ENCODE data around the gene LNX1. TPM values are rescaled to one million over a fixed set of nuclear protein-coding genes. Genes with fewer than 3 reads are reported as not detected.

LNX1 gene
- polyA plus RNA-seq, 2 of the 4 experiments (the other 2 are of a cell fraction): 0.04 to 0.14 TPM

GRCh38 chr4:53465281-53465680 is 126.0 kb downstream of the LNX1 start:
- FAIRE-seq: no peak
- POLR2A ChIA-PET: no interaction called here
- DNase-seq (ENCODE audit: low read depth in 1 of 2, low spot score in 1 of 2): no peak
- no peak overlapping the region for H3K4me3 ChIP-seq
- no peak for ATAC-seq
- H3K27ac ChIP-seq: no peak overlapping the region
- WGBS (ENCODE audit: missing lambda C conversion rate): 73% methylated on average over 2 of the region's 2 CpGs
- 0 out of 3 replicates have a peak, but pooled peaks cover 4% of the 10 kb centered on the region for H3K9me3 ChIP-seq
- H3K4me2 ChIP-seq: no peak overlapping the region
- TF ChIP-seq CEBPB (IDR thresholded peaks at IDR 0.05): no peak
- no peak for TF ChIP-seq TFCP2L1 (CRISPR knock-in tag; IDR thresholded peaks at IDR 0.05)
- TF ChIP-seq GATA3 (IDR thresholded peaks at IDR 0.05; ENCODE audit: borderline replicate concordance): no peak
- CTCF ChIA-PET: no interaction called here
- no peaks in the 10 kb centered on the region for H3K4me1 ChIP-seq

- FAIRE-seq (no peak), ATAC-seq (no peak), DNase-seq (ENCODE audit: low read depth in 1 of 2, low spot score in 1 of 2) (no peak)
- 91% methylated on average over 5 of the region's 5 CpGs for WGBS (ENCODE audit: missing lambda C conversion rate)
- Histone ChIP-seq H3K4me2 (no peak overlapping the region), H3K4me1 (peaks cover 16% of the 10 kb centered on the region), H3K9me3 (0 out of 3 replicates have a peak, but pooled peaks cover 4% of the 10 kb centered on the region), H3K4me3 (no peak overlapping the region), H3K27ac (no peak overlapping the region)
- no peak for TF ChIP-seq JUN (IDR thresholded peaks at IDR 0.05)
- no peak for TF ChIP-seq EHF (CRISPR knock-in tag; IDR thresholded peaks at IDR 0.05)
- TF ChIP-seq HMGXB4 (CRISPR knock-in tag; IDR thresholded peaks at IDR 0.05; ENCODE audit: borderline replicate concordance): no peak
- no peak for TF ChIP-seq FOSB (CRISPR knock-in tag; IDR thresholded peaks at IDR 0.05)
- no peak for TF ChIP-seq HOXB13 (CRISPR knock-in tag; IDR thresholded peaks at IDR 0.05; ENCODE audit: low read depth)
- TF ChIP-seq ATOH8 (CRISPR knock-in tag; IDR thresholded peaks at IDR 0.05; ENCODE audit: low read depth): no peak
- no peak for TF ChIP-seq PBX3 (IDR thresholded peaks at IDR 0.05)
- no peak for TF ChIP-seq EHMT2 (IDR thresholded peaks at IDR 0.05; ENCODE audit: low read depth)
- no peak for TF ChIP-seq HDAC2 (IDR thresholded peaks at IDR 0.05)
- TF ChIP-seq MYC (IDR thresholded peaks at IDR 0.05; ENCODE audit: borderline replicate concordance, low read length): no peak
- no peak for TF ChIP-seq MAZ (IDR thresholded peaks at IDR 0.05; ENCODE audit: borderline replicate concordance, low read depth, low read length)
- no peak for TF ChIP-seq HES2 (IDR thresholded peaks at IDR 0.05)
- TF ChIP-seq ZC3H11A (IDR thresholded peaks at IDR 0.05): no peak
- TF ChIP-seq REST (IDR thresholded peaks at IDR 0.05): no peak
- TF ChIP-seq CBX2 (IDR thresholded peaks at IDR 0.05; ENCODE audit: borderline replicate concordance, low read depth): no peak
- no peak for TF ChIP-seq USF2 (IDR thresholded peaks at IDR 0.05)
- no peak for TF ChIP-seq NFE2L2 (conservative IDR thresholded peaks at IDR 0.05; ENCODE audit: low read length)
- TF ChIP-seq CEBPB (IDR thresholded peaks at IDR 0.05): no peak
- ChIA-PET POLR2A (no interaction called here), CTCF (no interaction called here)
Measured at GRCh38 chr4:53463340-53463739, 127.9 kb downstream of the LNX1 start.
